ENCODE measurements around the gene GDF9.

The GDF9 gene

GRCh38 chr5:132812123-132812765 is 54.0 kb downstream of the GDF9 start:
- Histone ChIP-seq H3K4me3 (replicated peaks; ENCODE audit: insufficient read depth, low read length) (no peak overlapping the region), H3K27me3 (ENCODE audit: insufficient read depth, poor library complexity, severe bottlenecking) (peaks cover 2% of the 10 kb centered on the region), H3K27ac (replicated peaks) (no peak overlapping the region)
- no peak for TF ChIP-seq SPI1 (IDR thresholded peaks at IDR 0.05; ENCODE audit: borderline replicate concordance, low read depth)
- no peak for TF ChIP-seq GABPA (IDR thresholded peaks at IDR 0.05; ENCODE audit: low read depth)
- TF ChIP-seq POLR2AphosphoS5 (IDR thresholded peaks at IDR 0.05; ENCODE audit: low read depth) = no peak
- no peak for TF ChIP-seq REST (IDR thresholded peaks at IDR 0.05; ENCODE audit: insufficient replicate concordance, low read depth)
- no peak for TF ChIP-seq CTCF (IDR thresholded peaks at IDR 0.05; ENCODE audit: insufficient read depth, low read length)
- DNase-seq (ENCODE audit: low read depth in 1 of 2, low spot score in 1 of 2) = no peak
